ENCODE results near the gene CEBPE.

DNA sequence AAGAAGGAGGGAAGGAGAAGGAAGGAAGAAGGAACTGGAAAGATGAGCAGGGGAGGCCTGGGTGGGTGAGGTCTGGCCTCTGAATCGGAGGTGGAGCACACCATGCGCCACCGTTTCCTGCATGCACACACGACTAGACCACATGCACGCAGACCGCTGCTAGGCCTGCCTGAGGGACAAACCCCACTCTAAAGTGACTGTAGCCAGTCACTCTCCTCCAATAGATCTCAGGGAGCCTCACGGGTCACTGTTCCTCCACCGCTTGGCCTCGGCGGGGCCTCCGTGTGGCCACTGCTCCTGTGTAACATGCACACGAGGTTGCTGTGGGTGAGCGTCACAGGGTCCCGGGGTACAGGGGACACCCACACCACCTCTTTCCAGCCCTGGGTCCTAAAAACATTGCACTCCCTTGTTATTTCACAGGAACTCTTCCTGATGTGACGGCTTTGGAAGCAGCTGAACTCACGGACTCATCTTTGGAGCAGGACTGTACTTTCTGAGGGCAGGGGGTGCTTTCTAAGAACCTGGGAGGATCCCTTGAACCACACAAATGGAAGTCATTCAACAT is 17.6 kb upstream of the CEBPE start:
- TF ChIP-seq EZH2 (IDR thresholded peaks at IDR 0.05; ENCODE audit: insufficient read depth, poor library complexity, severe bottlenecking), result no peak
- no peak for TF ChIP-seq EZH2phosphoT487 (IDR thresholded peaks at IDR 0.05; ENCODE audit: insufficient read depth, low read depth)

Measured in GM23248 (cell line).